OCI-LY3 (cell line): ENCODE measurements around the gene DPP6.

Source experiments
- H2AFZ ChIP-seq: fragments of 200-600, 300-600 bp; shearing (Covaris generic); 2 replicates; pipeline ENCODE4 v1.6.0; 2014; ENCODE audit warnings: antibody characterized with exemption, low read depth, low read length
- H3K27ac ChIP-seq: fragments of 200-600, 300-600 bp; sonication (generic); 2 replicates; pipeline ENCODE4 v1.5.1; 2014; ENCODE audit warnings: mild to moderate bottlenecking, low read length, moderate library complexity, mixed read lengths
- H3K27me3 ChIP-seq: fragments of 200-600, 300-600 bp; sonication (generic); 2 replicates; pipeline ENCODE4 v1.6.1; 2014; ENCODE audit warnings: low read depth, low read length, mixed read lengths
- H3K36me3 ChIP-seq: fragments of 200-600, 300-600 bp; sonication (generic); replicated peaks from 2 replicates; pipeline ENCODE3; 2014; ENCODE audit warnings: low read depth, low read length, mixed read lengths
- H3K4me1 ChIP-seq: fragments of 300-600, 200-600 bp; sonication (generic); 2 replicates; pipeline ENCODE4 v1.6.1; 2014; ENCODE audit warnings: low read length, mixed read lengths
- H3K4me2 ChIP-seq: fragments of 200-600, 300-600 bp; sonication (generic); 2 replicates; pipeline ENCODE4 v1.6.1; 2014; ENCODE audit warnings: low read length, mixed read lengths
- H3K4me3 ChIP-seq: fragments of 300-600, 200-600 bp; sonication (generic); 2 replicates; pipeline ENCODE4 v1.5.1; 2014; ENCODE audit warnings: antibody characterized with exemption, mild to moderate bottlenecking, low read length, moderate library complexity
- H3K79me2 ChIP-seq: fragments of 300-600, 200-600 bp; shearing (Covaris generic); 2 replicates; pipeline ENCODE4 v1.6.1; 2014; ENCODE audit warnings: mild to moderate bottlenecking, low read length, mixed read lengths
- H3K9ac ChIP-seq: fragments of 300-600, 200-600 bp; shearing (Covaris generic); 2 replicates; pipeline ENCODE4 v1.6.0; 2014; ENCODE audit warnings: mild to moderate bottlenecking, low read length, moderate library complexity
- H3K9me3 ChIP-seq: fragments of 200-600, 300-600 bp; shearing (Covaris generic); 2 replicates; pipeline ENCODE4 v1.6.1; 2014; ENCODE audit warnings: low read length, mixed read lengths; ENCODE audit not compliant: insufficient read depth
- H4K20me1 ChIP-seq: fragments of 200-600, 300-600 bp; sonication (generic); 2 replicates; pipeline ENCODE4 v1.6.1; 2016; ENCODE audit warnings: low read length, mixed read lengths; ENCODE audit not compliant: insufficient read depth
- CTCF ChIP-seq: fragments of 200-600, 300-600 bp; sonication (generic); IDR thresholded peaks from 2 replicates; pipeline ENCODE4 v1.5.1; 2014; ENCODE audit warnings: antibody characterized with exemption, low read length, low read depth
- EZH2phosphoT487 ChIP-seq: fragments of 200-600 bp; shearing (Covaris generic); IDR thresholded peaks from 2 replicates; pipeline ENCODE4 v1.6.1; 2018; ENCODE audit warnings: antibody characterized with exemption, mixed run types, low read depth

The DPP6 gene

GRCh38 chr7:154484943-154485342, 432.7 kb downstream of the DPP6 start:
- H3K36me3 ChIP-seq: no peaks in the 10 kb centered on the region

GRCh38 chr7:154489897-154490296, 437.7 kb downstream of the DPP6 start:
- no peak overlapping the region for H3K4me3 ChIP-seq
- no peaks in the 10 kb centered on the region for H3K79me2 ChIP-seq
- no peaks in the 10 kb centered on the region for H3K9me3 ChIP-seq
- no peaks in the 10 kb centered on the region for H3K36me3 ChIP-seq
- no peak overlapping the region for H2AFZ ChIP-seq
- H3K4me1 ChIP-seq: no peaks in the 10 kb centered on the region
- no peaks in the 10 kb centered on the region for H3K27me3 ChIP-seq
- H3K9ac ChIP-seq: no peak overlapping the region
- H3K4me2 ChIP-seq: no peak overlapping the region
- no peaks in the 10 kb centered on the region for H4K20me1 ChIP-seq
- no peak for TF ChIP-seq EZH2phosphoT487
- no peak for TF ChIP-seq CTCF
- no peak overlapping the region for H3K27ac ChIP-seq

More at GRCh38 chr7:154484943-154485342, 432.7 kb downstream of the DPP6 start:
- H3K9me3 ChIP-seq: no peaks in the 10 kb centered on the region
- H3K4me2 ChIP-seq: no peak overlapping the region
- no peak overlapping the region for H2AFZ ChIP-seq
- no peaks in the 10 kb centered on the region for H3K27me3 ChIP-seq
- H3K4me1 ChIP-seq: no peaks in the 10 kb centered on the region
- no peaks in the 10 kb centered on the region for H4K20me1 ChIP-seq
- no peak overlapping the region for H3K9ac ChIP-seq
- no peak overlapping the region for H3K4me3 ChIP-seq
- H3K27ac ChIP-seq: no peak overlapping the region
- TF ChIP-seq CTCF: no peak
- no peak for TF ChIP-seq EZH2phosphoT487
- H3K79me2 ChIP-seq: no peaks in the 10 kb centered on the region

DNA sequence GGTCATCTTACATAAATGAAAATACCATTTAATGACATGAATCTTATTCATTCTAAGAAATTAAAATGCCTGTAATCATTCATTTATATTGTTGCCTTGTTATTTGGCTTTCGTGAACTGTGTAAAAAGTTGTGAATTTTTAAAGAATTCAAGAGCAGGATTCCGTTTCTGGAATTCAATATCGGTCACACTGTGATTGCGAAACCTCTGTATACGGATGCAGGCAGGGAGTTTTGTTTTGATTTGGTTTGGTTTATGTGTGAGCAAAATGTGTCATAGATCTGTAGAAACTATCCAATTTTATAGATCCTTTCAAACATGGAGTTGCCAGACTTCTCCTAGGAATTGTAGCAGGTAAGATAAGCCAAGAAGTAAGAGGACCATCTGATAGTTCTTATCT, 441.4 kb downstream of the DPP6 start:
- no peaks in the 10 kb centered on the region for H3K36me3 ChIP-seq
- TF ChIP-seq EZH2phosphoT487: no peak
- TF ChIP-seq CTCF: no peak
- H3K9ac ChIP-seq: no peak overlapping the region
- no peak overlapping the region for H2AFZ ChIP-seq
- no peaks in the 10 kb centered on the region for H4K20me1 ChIP-seq
- no peak overlapping the region for H3K4me2 ChIP-seq
- H3K27me3 ChIP-seq: no peaks in the 10 kb centered on the region
- H3K4me1 ChIP-seq: no peaks in the 10 kb centered on the region
- H3K79me2 ChIP-seq: no peaks in the 10 kb centered on the region
- H3K27ac ChIP-seq: no peak overlapping the region
- H3K4me3 ChIP-seq: no peak overlapping the region
- H3K9me3 ChIP-seq: no peaks in the 10 kb centered on the region

GRCh38 chr7:154497751-154498150, 445.6 kb downstream of the DPP6 start:
- H3K27ac ChIP-seq: no peak overlapping the region
- H3K9me3 ChIP-seq: no peaks in the 10 kb centered on the region
- H3K9ac ChIP-seq: no peak overlapping the region
- no peaks in the 10 kb centered on the region for H3K36me3 ChIP-seq
- no peak overlapping the region for H3K4me3 ChIP-seq
- no peak for TF ChIP-seq EZH2phosphoT487
- TF ChIP-seq CTCF: no peak
- no peaks in the 10 kb centered on the region for H3K4me1 ChIP-seq
- no peak overlapping the region for H3K4me2 ChIP-seq
- H3K79me2 ChIP-seq: no peaks in the 10 kb centered on the region
- no peaks in the 10 kb centered on the region for H3K27me3 ChIP-seq
- no peak overlapping the region for H2AFZ ChIP-seq
- H4K20me1 ChIP-seq: no peaks in the 10 kb centered on the region
